H9 (cell line): ENCODE data around the gene SLC1A7. TPM values are rescaled to one million over a fixed set of nuclear protein-coding genes. Genes with fewer than 3 reads are reported as not detected.

ENCODE experiments used
- DNase-seq: peaks from one replicate; pipeline ENCODE4 v3.0.0-alpha.2; 2017
- H2AFZ ChIP-seq: one replicate; pipeline ENCODE4 v1.6.1; 2013; ENCODE audit warnings: mild to moderate bottlenecking, low read length, control low read depth, moderate library complexity
- H2AK5ac ChIP-seq: 2 replicates; pipeline ENCODE4 v1.6.1; 2013; ENCODE audit warnings: low read length, control low read depth, mixed read lengths; ENCODE audit not compliant: insufficient read length
- H2BK120ac ChIP-seq: one replicate; pipeline ENCODE4 v1.6.1; 2013; ENCODE audit warnings: low read depth, mild to moderate bottlenecking, low read length, control low read depth, inconsistent platforms; ENCODE audit not compliant: poor library complexity, severe bottlenecking
- H2BK12ac ChIP-seq: 2 replicates; pipeline ENCODE4 v1.6.1; 2013; ENCODE audit warnings: low read length, control low read depth, mixed read lengths, low read depth; ENCODE audit not compliant: insufficient read length
- H2BK15ac ChIP-seq: 2 replicates; pipeline ENCODE4 v1.6.1; 2013; ENCODE audit warnings: low read depth, low read length, control low read depth
- H2BK20ac ChIP-seq: one replicate; pipeline ENCODE4 v1.6.1; 2013; ENCODE audit warnings: low read depth, mild to moderate bottlenecking, low read length, control low read depth, inconsistent platforms; ENCODE audit not compliant: poor library complexity, severe bottlenecking
- H2BK5ac ChIP-seq: 2 replicates; pipeline ENCODE4 v1.6.1; 2013; ENCODE audit warnings: low read length, control low read depth, mixed read lengths; ENCODE audit not compliant: insufficient read length
- H3K14ac ChIP-seq: 2 replicates; pipeline ENCODE4 v1.6.1; 2013; ENCODE audit warnings: low read length, control low read depth; ENCODE audit not compliant: insufficient read depth
- H3K18ac ChIP-seq: 2 replicates; pipeline ENCODE4 v1.6.1; 2013; ENCODE audit warnings: low read depth, mild to moderate bottlenecking, mixed read lengths, low read length, control low read depth; ENCODE audit not compliant: insufficient read length
- H3K23ac ChIP-seq: 2 replicates; pipeline ENCODE4 v1.6.1; 2013; ENCODE audit warnings: low read length, control low read depth, mixed read lengths, low read depth; ENCODE audit not compliant: insufficient read length
- H3K23me2 ChIP-seq: 2 replicates; pipeline ENCODE4 v1.6.1; 2013; ENCODE audit warnings: low read depth, mild to moderate bottlenecking, mixed read lengths, low read length, control low read depth; ENCODE audit not compliant: insufficient read length, poor library complexity, severe bottlenecking
- H3K27ac ChIP-seq: 2 replicates; pipeline ENCODE4 v1.5.1; 2013; ENCODE audit warnings: low read length, control low read depth, mixed read lengths, low read depth; ENCODE audit not compliant: insufficient read length
- H3K27me3 ChIP-seq: 2 replicates; pipeline ENCODE4 v1.6.1; 2013; ENCODE audit warnings: low read length, control low read depth, inconsistent platforms; ENCODE audit not compliant: insufficient read depth
- H3K4ac ChIP-seq: 2 replicates; pipeline ENCODE4 v1.6.1; 2013; ENCODE audit warnings: low read depth, mild to moderate bottlenecking, control low read depth, inconsistent platforms, low read length, moderate library complexity
- H3K4me1 ChIP-seq: 2 replicates; pipeline ENCODE4 v1.6.1; 2013; ENCODE audit warnings: low read length, control low read depth, inconsistent platforms; ENCODE audit not compliant: insufficient read depth
- H3K4me2 ChIP-seq: 2 replicates; pipeline ENCODE4 v1.6.1; 2013; ENCODE audit warnings: low read length, control low read depth, mixed read lengths; ENCODE audit not compliant: insufficient read length, insufficient read depth
- H3K56ac ChIP-seq: 2 replicates; pipeline ENCODE4 v1.6.1; 2013; ENCODE audit warnings: low read depth, mild to moderate bottlenecking, mixed read lengths, low read length, control low read depth; ENCODE audit not compliant: insufficient read length
- H3K79me1 ChIP-seq: 2 replicates; pipeline ENCODE4 v1.6.1; 2013; ENCODE audit warnings: low read depth, mild to moderate bottlenecking, moderate library complexity, low read length, control low read depth, inconsistent platforms; ENCODE audit not compliant: insufficient read depth, poor library complexity, severe bottlenecking
- H3K79me2 ChIP-seq: 2 replicates; pipeline ENCODE4 v1.6.1; 2013; ENCODE audit warnings: low read length, control low read depth, inconsistent platforms; ENCODE audit not compliant: insufficient read depth
- H3K9ac ChIP-seq: 2 replicates; pipeline ENCODE4 v1.6.1; 2013; ENCODE audit warnings: low read length, control low read depth, mixed read lengths; ENCODE audit not compliant: insufficient read length; ENCODE audit errors: extremely low read depth
- H3K9me3 ChIP-seq: one replicate; pipeline ENCODE4 v1.6.1; 2013; ENCODE audit warnings: low read depth, low read length, inconsistent platforms; ENCODE audit not compliant: control insufficient read depth
- H3T11ph ChIP-seq: one replicate; pipeline ENCODE4 v1.6.1; 2013; ENCODE audit warnings: mild to moderate bottlenecking, low read length, control low read depth, inconsistent platforms
- H4K20me1 ChIP-seq: one replicate; pipeline ENCODE4 v1.6.1; 2013; ENCODE audit not compliant: control insufficient read depth, insufficient read length, insufficient read depth
- H4K5ac ChIP-seq: 2 replicates; pipeline ENCODE4 v1.6.1; 2013; ENCODE audit warnings: low read depth, mild to moderate bottlenecking, mixed read lengths, low read length, control low read depth; ENCODE audit not compliant: insufficient read length
- H4K8ac ChIP-seq: replicated peaks from 2 replicates; pipeline ENCODE4 v1.6.1; 2013; ENCODE audit warnings: low read length, control low read depth, mixed read lengths, low read depth; ENCODE audit not compliant: insufficient read length
- H4K91ac ChIP-seq: 2 replicates; pipeline ENCODE4 v1.6.1; 2013; ENCODE audit warnings: low read depth, mild to moderate bottlenecking, moderate library complexity, mixed read lengths, low read length, control low read depth; ENCODE audit not compliant: insufficient read length
- H3K27ac Mint-ChIP-seq, 3 experiments: 2 replicates in 2 of 3; 3 replicates in 1 of 3; pipeline ENCODE4 v1.8.0; 2020 to 2021; ENCODE audit warnings: mixed read lengths in 3 of 3, mild to moderate bottlenecking in 1 of 3, moderate library complexity in 1 of 3
- H3K27me3 Mint-ChIP-seq: 2 replicates; pipeline ENCODE4 v1.8.0; 2021; ENCODE audit warnings: low read depth, mild to moderate bottlenecking, moderate library complexity, mixed read lengths
- H3K36me3 Mint-ChIP-seq, 3 experiments: 2 replicates in 2 of 3; 3 replicates in 1 of 3; pipeline ENCODE4 v1.8.0; 2020 to 2021; ENCODE audit warnings: low read depth in 3 of 3, mixed read lengths in 3 of 3; ENCODE audit not compliant: insufficient read depth in 1 of 3
- H3K4me1 Mint-ChIP-seq, 2 experiments: 2 replicates each; pipeline ENCODE4 v1.8.0; 2020; ENCODE audit warnings: mixed read lengths in 2 of 2
- H3K4me3 Mint-ChIP-seq, 2 experiments: 2 replicates in 1 of 2; 3 replicates in 1 of 2; pipeline ENCODE4 v1.8.0; 2020 to 2021; ENCODE audit warnings: mild to moderate bottlenecking in 2 of 2, mixed read lengths in 2 of 2, moderate library complexity in 1 of 2
- H3K9me3 Mint-ChIP-seq, 2 experiments: 2 replicates in 1 of 2; 3 replicates in 1 of 2; pipeline ENCODE4 v1.8.0; 2020; ENCODE audit warnings: mild to moderate bottlenecking in 2 of 2, mixed read lengths in 2 of 2, moderate library complexity in 1 of 2
- CTCF ChIP-seq: fragments of 200-600 bp; sonication (generic); conservative IDR thresholded peaks from 3 replicates; pipeline ENCODE4 v1.8.0; 2021; ENCODE audit warnings: antibody characterized with exemption, mild to moderate bottlenecking
- WGBS: extraction: QIAGEN DNeasy Blood & Tissue Kit; methylation state at CpG from one replicate; pipeline ENCODE4 v1.1.7; 2013; ENCODE audit warnings: missing lambda C conversion rate, low lambda C conversion rate, mixed read lengths; ENCODE audit not compliant: insufficient read length; ENCODE audit errors: extremely low coverage; 5-methylcytosine and 5-hydroxymethylcytosine counted together
- total RNA-seq: library from RNA; stranded (reverse); gene quantifications from 2 replicates; pipeline ENCODE4 v1.2.1, GENCODE V29; 2021

Gene SLC1A7
- total RNA-seq, 1 experiment from 2014 or later = not detected

GRCh38 chr1:53154859-53155438 lies 12.5 kb upstream of the SLC1A7 start:
- Histone ChIP-seq H2AK5ac (no peak overlapping the region), H3K56ac (no peak overlapping the region), H3K18ac (no peak overlapping the region), H3K4me1 (0 out of 2 replicates have a peak, but pooled peaks cover 2% of the 10 kb centered on the region), H2AFZ (no peak overlapping the region), H3K9ac (no peak overlapping the region), H3T11ph (no peak overlapping the region), H3K23me2 (no peaks in the 10 kb centered on the region), H3K27me3 (no peaks in the 10 kb centered on the region), H4K5ac (no peak overlapping the region), H3K23ac (no peak overlapping the region), H2BK5ac (no peak overlapping the region), H4K91ac (no peak overlapping the region), H4K8ac (no peak overlapping the region), H3K9me3 (no peaks in the 10 kb centered on the region), H2BK12ac (no peak overlapping the region), H2BK20ac (no peak overlapping the region), H2BK120ac (no peak overlapping the region), H4K20me1 (no peaks in the 10 kb centered on the region), H3K79me2 (no peaks in the 10 kb centered on the region), H3K4ac (no peak overlapping the region), H3K79me1 (no peaks in the 10 kb centered on the region), H3K14ac (no peak overlapping the region), H3K27ac (no peak overlapping the region), H2BK15ac (no peak overlapping the region), H3K4me2 (no peak overlapping the region)
- H3K27me3 Mint-ChIP-seq = no peaks in the 10 kb centered on the region; the same call in 1 of the 2 replicates
- no peak overlapping the region for H3K27ac Mint-ChIP-seq
- H3K4me1 Mint-ChIP-seq = peaks cover 3 to 9% of the 10 kb centered on the region in 2 experiments; a peak in 3 of 4 replicates
- no peak for TF ChIP-seq CTCF
- no peaks in the 10 kb centered on the region for H3K36me3 Mint-ChIP-seq
- WGBS = no CpG with 5 or more reads among the region's 8 CpGs
- no peak overlapping the region for H3K4me3 Mint-ChIP-seq
- DNase-seq = no peak
- no peaks in the 10 kb centered on the region for H3K9me3 Mint-ChIP-seq
